GM12874 (cell line): ENCODE measurements around the gene MAGI2.

ENCODE experiments used
- TF ChIP-seq, protein P1 (sequence below): IDR thresholded peaks from 2 replicates; pipeline ENCODE4 v1.5.1; 2011; ENCODE audit warnings: low read depth, mild to moderate bottlenecking, control low read depth, low read length, moderate library complexity; ENCODE audit not compliant: insufficient read depth

Gene MAGI2

DNA sequence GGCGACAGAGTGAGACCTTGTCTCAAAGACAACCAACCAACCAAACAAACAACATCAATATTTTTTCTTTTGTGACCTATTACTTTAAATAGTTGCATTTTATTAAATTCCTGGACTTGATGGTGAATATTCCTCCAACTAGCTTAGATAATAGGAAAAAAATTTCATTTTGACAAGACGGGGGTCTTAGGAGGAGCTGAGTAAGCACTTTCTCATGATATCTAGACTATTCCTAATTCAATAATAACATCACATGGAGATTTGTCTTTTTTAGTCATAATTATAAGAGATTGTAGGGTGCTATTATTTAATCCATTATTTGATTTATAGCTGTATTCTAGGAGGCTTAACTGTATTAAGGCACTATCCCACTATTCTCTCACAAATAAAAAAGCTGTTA is 952.4 kb downstream of the MAGI2 start:
- TF ChIP-seq, protein P1, sequence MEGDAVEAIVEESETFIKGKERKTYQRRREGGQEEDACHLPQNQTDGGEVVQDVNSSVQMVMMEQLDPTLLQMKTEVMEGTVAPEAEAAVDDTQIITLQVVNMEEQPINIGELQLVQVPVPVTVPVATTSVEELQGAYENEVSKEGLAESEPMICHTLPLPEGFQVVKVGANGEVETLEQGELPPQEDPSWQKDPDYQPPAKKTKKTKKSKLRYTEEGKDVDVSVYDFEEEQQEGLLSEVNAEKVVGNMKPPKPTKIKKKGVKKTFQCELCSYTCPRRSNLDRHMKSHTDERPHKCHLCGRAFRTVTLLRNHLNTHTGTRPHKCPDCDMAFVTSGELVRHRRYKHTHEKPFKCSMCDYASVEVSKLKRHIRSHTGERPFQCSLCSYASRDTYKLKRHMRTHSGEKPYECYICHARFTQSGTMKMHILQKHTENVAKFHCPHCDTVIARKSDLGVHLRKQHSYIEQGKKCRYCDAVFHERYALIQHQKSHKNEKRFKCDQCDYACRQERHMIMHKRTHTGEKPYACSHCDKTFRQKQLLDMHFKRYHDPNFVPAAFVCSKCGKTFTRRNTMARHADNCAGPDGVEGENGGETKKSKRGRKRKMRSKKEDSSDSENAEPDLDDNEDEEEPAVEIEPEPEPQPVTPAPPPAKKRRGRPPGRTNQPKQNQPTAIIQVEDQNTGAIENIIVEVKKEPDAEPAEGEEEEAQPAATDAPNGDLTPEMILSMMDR: no peak

DNA sequence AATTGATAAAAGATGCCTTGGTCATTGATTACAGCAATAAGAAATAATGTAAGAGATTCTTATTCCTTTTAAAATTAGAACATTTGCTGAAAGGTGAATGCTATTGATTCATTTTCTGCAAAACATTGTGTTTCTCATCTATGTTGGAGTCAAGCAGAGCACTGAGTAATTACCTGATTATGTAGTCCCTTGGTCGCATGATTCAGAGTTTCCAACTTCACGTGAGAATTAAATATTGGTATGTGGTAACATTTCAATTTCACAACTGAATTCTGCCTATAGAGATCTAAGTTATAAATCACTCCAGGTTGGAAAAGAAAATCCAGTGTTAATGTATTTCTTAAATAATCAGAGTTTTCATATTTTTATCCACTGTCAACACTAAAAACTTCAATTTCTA is 953.5 kb downstream of the MAGI2 start:
- TF ChIP-seq, protein P1: no peak

DNA sequence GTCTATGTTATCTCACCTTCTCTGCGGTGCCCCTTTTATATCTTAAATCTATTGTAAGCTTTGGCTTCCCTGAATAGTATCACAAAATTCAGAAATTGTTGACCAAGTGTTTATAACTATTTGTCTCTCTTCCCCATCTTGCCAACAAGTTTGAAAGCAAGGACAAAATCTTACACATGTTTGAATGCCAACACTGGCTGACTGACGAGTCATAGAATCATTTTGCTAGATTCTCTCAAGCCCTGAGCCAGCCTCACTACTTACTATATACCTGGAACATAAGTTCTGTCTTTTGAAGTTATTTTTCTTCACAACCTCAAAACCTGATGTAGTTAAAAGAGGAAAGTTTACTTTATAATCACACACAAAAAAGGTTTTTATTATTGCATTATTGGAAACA is 954.2 kb downstream of the MAGI2 start:
- TF ChIP-seq, protein P1: no peak

DNA sequence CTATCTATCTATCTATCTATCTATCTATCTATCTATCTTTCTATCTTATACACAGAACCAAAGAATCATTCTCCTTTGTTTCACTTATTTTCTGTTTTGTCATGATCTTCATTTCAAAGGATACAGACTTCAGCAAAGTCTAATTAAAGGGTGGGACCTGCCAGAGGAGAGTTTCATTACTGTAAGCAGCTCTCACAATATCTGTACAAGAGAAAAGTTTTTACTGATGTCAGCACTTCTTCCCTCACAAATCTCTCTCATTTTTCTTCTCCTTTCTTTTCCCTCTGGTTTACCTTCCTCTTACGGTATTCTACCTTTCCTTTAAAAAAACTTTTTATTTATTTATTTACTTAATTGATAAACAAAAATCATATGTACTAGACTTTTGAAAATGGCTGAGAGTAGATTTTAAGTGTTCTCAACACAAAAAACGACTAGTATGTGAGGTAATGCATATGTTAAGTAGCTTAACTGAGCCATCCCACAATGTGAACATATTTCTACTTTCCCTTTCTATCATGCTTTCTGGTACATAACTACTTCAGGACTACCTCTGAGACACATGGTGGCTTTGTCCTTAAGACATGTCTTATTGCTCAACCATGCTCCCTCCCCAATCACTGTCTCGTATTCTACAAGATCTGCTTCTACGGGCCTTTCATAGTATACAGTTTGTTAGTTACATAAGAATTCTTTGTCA is 955.6 kb downstream of the MAGI2 start:
- TF ChIP-seq, protein P1: no peak

DNA sequence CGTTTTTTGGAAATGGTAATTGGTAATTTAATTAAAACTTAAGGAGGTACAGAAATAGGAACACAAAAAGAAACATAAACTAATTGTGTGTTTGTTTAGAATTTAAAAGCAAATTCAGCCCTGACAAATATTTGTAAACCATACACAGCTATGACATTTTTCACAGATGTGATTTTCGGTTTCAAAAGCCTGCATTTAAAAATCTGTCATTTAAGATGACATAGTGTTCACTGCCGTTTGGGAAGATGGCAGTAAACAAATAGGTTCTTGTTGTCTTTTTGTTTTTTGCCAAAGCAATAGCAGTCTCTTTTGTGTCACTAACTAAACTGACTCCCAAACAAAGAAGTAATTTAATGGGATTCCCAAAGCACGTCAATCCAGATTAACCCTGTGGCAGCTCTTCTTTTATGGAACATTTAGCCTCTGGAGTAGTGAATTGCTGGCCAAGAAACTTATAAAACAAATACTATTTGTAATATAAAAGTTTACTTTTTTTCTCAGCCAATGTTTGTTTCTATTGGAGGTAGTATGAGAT is 957.3 kb downstream of the MAGI2 start:
- TF ChIP-seq, protein P1: no peak

DNA sequence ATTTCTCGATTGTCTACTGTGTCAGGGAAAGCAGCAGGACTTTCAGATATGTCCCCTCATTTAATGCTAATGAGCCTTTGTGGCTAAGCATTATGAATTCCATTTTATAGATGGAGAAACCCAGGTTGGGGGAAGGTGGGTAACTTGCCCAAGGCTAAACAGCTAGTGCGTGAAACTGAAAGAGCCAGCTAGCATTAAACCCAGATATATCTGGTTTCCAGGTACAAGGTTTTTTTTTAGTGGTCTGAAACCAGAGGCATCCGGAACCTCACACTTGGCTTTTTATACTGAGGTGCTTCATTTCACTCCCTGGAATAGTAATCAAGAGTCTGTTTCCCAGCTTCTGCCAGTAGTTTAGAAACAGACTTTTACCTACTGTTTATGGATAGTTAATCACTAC is 960.1 kb downstream of the MAGI2 start:
- TF ChIP-seq, protein P1: no peak

DNA sequence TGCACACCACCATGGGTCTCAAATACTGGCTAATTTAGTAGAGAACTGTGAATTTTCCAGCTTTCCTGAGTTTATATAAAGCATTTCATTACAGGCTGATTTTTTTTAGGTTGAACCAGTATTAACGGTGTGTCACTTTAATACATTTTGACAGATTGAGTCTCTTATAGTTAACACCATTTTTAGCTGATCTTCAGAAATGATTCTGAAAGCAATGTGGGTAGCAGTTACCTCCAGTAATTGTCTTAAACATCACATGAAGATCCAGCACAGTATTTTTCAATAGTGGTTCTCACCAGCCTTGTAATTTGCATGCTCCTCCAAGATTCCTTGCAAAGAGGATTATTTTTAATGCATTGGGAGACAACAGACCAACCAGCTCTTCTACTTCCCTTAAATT is 961.3 kb downstream of the MAGI2 start:
- TF ChIP-seq, protein P1: no peak
